HEK293T (cell line): ENCODE data around the gene DOCK7.

Experiments
- ARNT ChIP-seq: fragments of 450-650 bp; IDR thresholded peaks from 2 replicates; pipeline ENCODE4 v1.6.1; 2017; ENCODE audit warnings: mild to moderate bottlenecking
- BHLHE40 ChIP-seq: fragments of 450-650 bp; IDR thresholded peaks from 2 replicates; pipeline ENCODE4 v1.6.1; 2016; ENCODE audit warnings: mild to moderate bottlenecking, moderate library complexity, borderline replicate concordance
- FOXA1 ChIP-seq: fragments of 450-650 bp; IDR thresholded peaks from 2 replicates; pipeline ENCODE4 v1.6.1; 2016; ENCODE audit warnings: mild to moderate bottlenecking
- LEF1 ChIP-seq: fragments of 450-650 bp; IDR thresholded peaks from 2 replicates; pipeline ENCODE4 v1.6.1; 2017; ENCODE audit warnings: mild to moderate bottlenecking, borderline replicate concordance
- SP1 ChIP-seq: fragments of 450-650 bp; IDR thresholded peaks from 2 replicates; pipeline ENCODE4 v1.6.1; 2017
- SUZ12 ChIP-seq: fragments of 450-650 bp; IDR thresholded peaks from 2 replicates; pipeline ENCODE4 v1.6.1; 2016; ENCODE audit warnings: mild to moderate bottlenecking

GRCh38 chr1:62438163-62438562 is 250.0 kb downstream of the DOCK7 start:
- TF ChIP-seq ARNT (no peak), SP1 (no peak), BHLHE40 (no peak), LEF1 (no peak), FOXA1 (no peak), SUZ12 (no peak)
